Right lobe of liver (tissue), 4 donors: ENCODE results near the gene DPP10.

Experiments
- CTCF ChIP-seq, 4 donors: fragments of 200-600 bp in 3 of 4; fragments of 450-650 bp in 1 of 4; IDR thresholded peaks; one replicate each; pipeline versions ENCODE4 v1.5.1 to v1.8.0; 2016 to 2022; ENCODE audit warnings: antibody characterized with exemption in 4 of 4, mild to moderate bottlenecking in 2 of 4
- POLR2A ChIP-seq: fragments of 450-650 bp; IDR thresholded peaks from one replicate; pipeline ENCODE4 v1.6.1; 2017; ENCODE audit warnings: antibody characterized with exemption, mild to moderate bottlenecking
- donor health status: DM: no; HTN: no; CAD: no.
- donor health status: DM: no; HTN: no; CAD: no.
- donor health status: DM: no; HTN: yes; CAD: no.

- TF ChIP-seq CTCF (IDR thresholded peaks at IDR 0.05) (no peak), POLR2A (no peak)
Observed at GRCh38 chr2:114700440-114700839, 258.0 kb downstream of the DPP10 start.
